ENCODE measurements around the gene VGLL4. TPM values are rescaled to one million over a fixed set of nuclear protein-coding genes. Genes with fewer than 3 reads are reported as not detected.

VGLL4 gene
- total RNA-seq, 6 donors from 2014 or later: 46.5 to 93.6 (median 60.1) TPM

- DNase-seq (no peak), ATAC-seq (ENCODE audit: low FRiP score in 2 of 2) (no peak)
- Histone ChIP-seq H3K27me3 (no peaks in the 10 kb centered on the region), H3K36me3 (no peaks in the 10 kb centered on the region), H3K4me1 (peaks cover 49 to 79% (median 74%) of the 10 kb centered on the region in 4 donors), H3K9me3 (no peaks in the 10 kb centered on the region), H3K4me3 (no peak overlapping the region), H3K27ac (peak overlapping the region; percentile 67 to 92 (median 74))
- WGBS, 2 donors: 37 to 53% methylated on average over 4 of the region's 4 CpGs
- TF ChIP-seq CTCF (IDR thresholded peaks at IDR 0.05): no peak
- TF ChIP-seq EP300 (IDR thresholded peaks at IDR 0.05): no peak
- TF ChIP-seq POLR2A (IDR thresholded peaks at IDR 0.05): no peak
- no peak for TF ChIP-seq POLR2AphosphoS5 (IDR thresholded peaks at IDR 0.05)
Observed at GRCh38 chr3:11634974-11635612, 8.6 kb downstream of the VGLL4 start.

GRCh38 chr3:11634081-11634635 lies 9.6 kb downstream of the VGLL4 start:
- 57 to 61% methylated on average over 11 of the region's 11 CpGs for WGBS, 2 donors
- peak in 1 of 2 donors; percentile 49 for DNase-seq

DNA sequence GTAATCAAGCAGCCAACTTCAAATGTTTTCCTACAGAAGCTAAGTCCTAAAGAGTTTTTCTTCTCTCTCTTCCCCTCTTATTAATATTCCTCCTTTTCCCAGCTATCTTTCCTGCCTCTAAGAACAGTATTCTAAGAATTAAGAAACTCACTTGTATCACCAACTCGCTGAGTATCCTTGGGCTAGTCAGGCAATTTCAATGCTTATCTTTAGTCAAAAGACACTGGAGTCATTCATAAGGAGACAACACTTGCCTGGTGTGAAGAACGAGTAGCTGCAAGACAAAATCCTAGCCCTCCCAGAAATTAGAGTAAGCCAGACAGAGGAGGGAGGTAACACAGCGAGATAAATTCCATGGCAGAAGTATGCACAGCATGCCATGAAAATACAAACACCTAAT lies 10.7 kb downstream of the VGLL4 start:
- peak overlapping the region; percentile 71 to 87 (median 78) for H3K27ac ChIP-seq
- no peak for ATAC-seq (ENCODE audit: low FRiP score in 2 of 2)
- no peaks in the 10 kb centered on the region for H3K36me3 ChIP-seq
- H3K4me1 ChIP-seq: peaks cover 38 to 68% (median 58%) of the 10 kb centered on the region in 4 donors
- no peak for DNase-seq
- TF ChIP-seq CTCF (IDR thresholded peaks at IDR 0.05) (no peak), POLR2A (IDR thresholded peaks at IDR 0.05) (no peak), POLR2AphosphoS5 (IDR thresholded peaks at IDR 0.05) (no peak), EP300 (IDR thresholded peaks at IDR 0.05) (no peak)
- 69 to 77% methylated on average over 3 of the region's 3 CpGs for WGBS, 2 donors
- no peaks in the 10 kb centered on the region for H3K27me3 ChIP-seq
- H3K9me3 ChIP-seq: no peaks in the 10 kb centered on the region
- H3K4me3 ChIP-seq: no peak overlapping the region

More at GRCh38 chr3:11634081-11634635, 9.6 kb downstream of the VGLL4 start:
- H3K27ac ChIP-seq: peak overlapping the region; percentile 71 to 92 (median 78)
- peaks cover 46 to 71% (median 68%) of the 10 kb centered on the region in 4 donors for H3K4me1 ChIP-seq
- H3K36me3 ChIP-seq: no peaks in the 10 kb centered on the region
- H3K9me3 ChIP-seq: no peaks in the 10 kb centered on the region
- TF ChIP-seq POLR2AphosphoS5 (IDR thresholded peaks at IDR 0.05) (peak; percentile 43 to 66), CTCF (IDR thresholded peaks at IDR 0.05) (no peak), POLR2A (IDR thresholded peaks at IDR 0.05) (no peak), EP300 (IDR thresholded peaks at IDR 0.05) (peak in 2 of 4 donors; percentile 70 to 88)
- peak in 1 of 2 donors; percentile 72 for ATAC-seq (ENCODE audit: low FRiP score in 2 of 2)
- H3K4me3 ChIP-seq: no peak overlapping the region
- no peaks in the 10 kb centered on the region for H3K27me3 ChIP-seq

DNA sequence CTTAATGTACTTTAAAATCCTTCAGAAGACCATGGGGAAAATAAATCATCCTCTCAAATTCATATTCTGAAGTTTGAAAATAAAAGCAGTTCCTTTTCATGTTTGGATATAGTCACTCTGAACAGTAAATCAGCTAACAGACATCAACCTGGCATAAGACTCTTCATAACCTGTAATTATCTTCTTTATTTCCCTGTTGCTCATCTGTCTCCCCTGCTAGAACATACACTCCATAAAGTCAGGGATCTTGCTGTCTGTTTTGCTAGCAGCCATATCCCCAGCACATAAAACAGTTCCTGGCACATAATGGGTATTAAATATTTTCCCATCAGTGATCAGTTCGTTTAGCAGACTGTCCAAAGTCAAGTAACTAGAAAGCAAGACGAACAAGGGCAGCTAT lies 11.2 kb downstream of the VGLL4 start:
- WGBS, 2 donors: 50 to 59% methylated on average over 2 of the region's 2 CpGs
- ATAC-seq (ENCODE audit: low FRiP score in 2 of 2): no peak
- H3K27ac ChIP-seq: peak overlapping the region; percentile 71 to 87 (median 78)
- no peaks in the 10 kb centered on the region for H3K27me3 ChIP-seq
- TF ChIP-seq POLR2AphosphoS5 (IDR thresholded peaks at IDR 0.05) (no peak), CTCF (IDR thresholded peaks at IDR 0.05) (no peak), EP300 (IDR thresholded peaks at IDR 0.05) (no peak), POLR2A (IDR thresholded peaks at IDR 0.05) (no peak)
- no peak overlapping the region for H3K4me3 ChIP-seq
- H3K36me3 ChIP-seq: no peaks in the 10 kb centered on the region
- H3K4me1 ChIP-seq: peaks cover 38 to 65% (median 57%) of the 10 kb centered on the region in 4 donors
- DNase-seq: no peak
- no peaks in the 10 kb centered on the region for H3K9me3 ChIP-seq
